GM19043 (cell line): ENCODE measurements around the gene ELMOD3.
"Not testable (repeated sequence)": the region's sequence is repeated elsewhere in the genome, so short reads cannot be mapped to it uniquely, and the experiment has no call there.

Experiments used
- ATAC-seq: cut with Tn5 transposase; IDR thresholded peaks from one replicate; pipeline ENCODE4 v1.9.1; 2021; ENCODE audit warnings: low read depth; ENCODE audit not compliant: unreplicated experiment

The ELMOD3 gene

DNA sequence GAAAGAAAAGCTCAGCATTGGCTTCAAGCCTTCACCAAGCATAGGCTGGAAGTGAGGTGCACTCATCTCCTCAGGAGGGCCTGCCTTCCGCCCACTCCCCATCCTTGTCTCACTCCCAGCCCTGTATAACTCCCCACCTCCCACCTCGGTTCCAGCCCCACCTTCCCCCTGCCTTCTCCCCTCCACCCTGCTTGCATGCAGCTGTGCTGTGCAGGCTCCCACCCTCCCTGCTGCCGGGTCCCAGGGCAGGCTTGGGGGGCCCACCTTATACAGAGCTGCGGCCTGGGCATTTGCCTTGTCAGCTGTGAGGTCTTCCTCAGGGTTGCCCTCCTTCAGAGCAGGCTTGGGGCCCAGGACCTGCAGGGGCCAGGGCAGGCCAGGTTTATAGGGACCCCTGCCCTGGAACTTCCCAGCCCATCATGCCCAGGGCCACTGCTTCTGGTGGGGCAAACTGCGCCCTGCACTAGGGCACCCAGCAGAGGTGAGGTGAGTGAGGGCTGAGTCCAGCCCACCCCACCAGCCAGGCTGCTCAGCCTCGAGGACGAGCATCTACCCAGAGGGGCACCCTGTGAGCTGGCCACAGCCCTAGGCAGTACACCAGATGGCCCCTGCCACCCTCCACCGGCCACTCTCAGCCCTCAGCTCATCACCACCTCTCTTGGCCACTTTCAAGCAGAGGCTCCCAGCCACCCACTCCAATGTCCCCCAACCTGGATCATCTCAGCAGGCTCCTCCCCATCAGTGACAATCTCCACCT lies 44.0 kb downstream of the ELMOD3 start:
- no peak for ATAC-seq

GRCh38 chr2:85399183-85399455 lies 44.5 kb downstream of the ELMOD3 start:
- ATAC-seq: no peak

- ATAC-seq: no peak
Observed at GRCh38 chr2:85400023-85400422, 45.5 kb downstream of the ELMOD3 start.

GRCh38 chr2:85400541-85401463 lies 46.2 kb downstream of the ELMOD3 start:
- no peak for ATAC-seq

DNA sequence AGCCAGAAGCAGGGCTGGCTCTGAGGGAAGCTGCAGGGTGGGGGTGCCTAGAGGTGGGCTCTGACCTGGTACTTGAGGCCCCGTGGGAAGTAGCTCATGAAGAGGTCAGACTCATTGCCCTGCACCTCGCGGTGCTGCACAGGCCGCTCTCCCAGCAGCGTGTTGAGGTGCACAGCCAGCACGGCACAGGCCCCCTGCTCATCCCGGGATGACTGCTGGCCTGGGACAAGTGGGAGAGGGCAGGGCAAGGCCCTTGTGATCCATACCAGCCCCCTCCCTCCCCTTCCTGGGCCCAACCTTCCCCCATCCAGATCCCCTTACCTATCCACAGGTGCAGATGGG lies 46.9 kb downstream of the ELMOD3 start:
- no peak for ATAC-seq

GRCh38 chr2:85401844-85402243 lies 47.3 kb downstream of the ELMOD3 start:
- no peak for ATAC-seq

DNA sequence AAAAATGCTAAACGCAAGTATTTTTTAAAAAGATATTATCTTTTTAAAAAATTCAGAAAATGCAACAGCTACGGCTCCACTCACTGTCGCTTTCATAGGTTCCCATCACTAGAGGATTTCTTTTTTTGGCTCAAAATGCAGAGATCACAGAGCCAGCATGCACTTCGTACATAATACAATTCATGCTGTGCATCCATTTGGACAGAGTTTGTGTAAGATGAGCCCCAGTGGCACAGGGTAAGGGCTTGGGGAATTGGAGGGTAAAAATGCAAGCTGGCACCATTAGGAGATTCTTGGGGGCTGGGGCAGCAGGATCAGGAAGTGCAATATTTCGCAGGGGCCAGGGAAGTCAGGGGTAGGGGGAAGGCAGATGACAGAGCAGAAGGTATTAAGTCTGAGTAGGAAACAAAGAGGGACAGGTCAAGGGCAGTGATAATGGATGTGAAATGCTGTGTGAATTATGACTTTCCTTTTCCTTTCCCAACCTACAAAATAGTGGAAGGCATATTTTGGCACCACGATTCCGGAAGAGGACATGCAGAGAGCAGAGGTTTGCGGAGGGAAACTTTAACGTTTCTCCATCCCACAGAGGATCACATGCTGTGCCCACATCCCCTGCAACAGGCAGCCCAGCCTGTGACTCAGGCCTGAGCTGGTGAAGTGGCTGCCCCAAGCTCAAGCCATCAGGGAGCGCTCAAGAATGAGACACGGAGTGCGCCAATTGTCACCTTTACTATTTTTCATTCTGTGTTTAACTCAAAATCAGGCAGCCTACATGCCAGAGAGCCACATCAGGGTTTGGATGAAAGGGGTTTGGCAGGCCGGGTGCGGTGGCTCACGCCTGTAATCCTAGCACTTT lies 50.9 kb downstream of the ELMOD3 start:
- no peak for ATAC-seq

GRCh38 chr2:85409845-85410583 lies 55.4 kb downstream of the ELMOD3 start, which contains the start of gene CAPG:
Gene CAPG, minus strand, starts transcription at chr2:85410366. Its CDS starts 8,221 bp downstream, at chr2:85402145.
- ATAC-seq: peak; percentile 69

GRCh38 chr2:85410584-85411404 lies 56.2 kb downstream of the ELMOD3 start:
- no peak for ATAC-seq

DNA sequence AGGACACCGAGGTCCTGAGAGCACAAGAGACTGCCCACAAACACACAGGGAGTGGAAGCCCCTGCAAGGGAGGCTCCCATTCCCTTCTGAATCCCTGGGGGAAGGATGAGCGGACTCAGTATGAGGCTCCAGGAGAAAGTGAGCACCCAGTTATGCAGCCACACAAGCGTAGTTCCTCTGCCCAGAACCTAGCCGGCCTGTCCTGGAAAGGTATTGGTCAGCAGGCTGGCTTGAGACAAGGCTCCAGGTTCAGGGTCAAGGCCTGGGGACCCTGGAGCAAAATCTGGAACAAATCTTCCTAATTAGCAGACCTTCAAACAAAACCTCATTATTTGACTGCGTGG lies 56.8 kb downstream of the ELMOD3 start:
- no peak for ATAC-seq

DNA sequence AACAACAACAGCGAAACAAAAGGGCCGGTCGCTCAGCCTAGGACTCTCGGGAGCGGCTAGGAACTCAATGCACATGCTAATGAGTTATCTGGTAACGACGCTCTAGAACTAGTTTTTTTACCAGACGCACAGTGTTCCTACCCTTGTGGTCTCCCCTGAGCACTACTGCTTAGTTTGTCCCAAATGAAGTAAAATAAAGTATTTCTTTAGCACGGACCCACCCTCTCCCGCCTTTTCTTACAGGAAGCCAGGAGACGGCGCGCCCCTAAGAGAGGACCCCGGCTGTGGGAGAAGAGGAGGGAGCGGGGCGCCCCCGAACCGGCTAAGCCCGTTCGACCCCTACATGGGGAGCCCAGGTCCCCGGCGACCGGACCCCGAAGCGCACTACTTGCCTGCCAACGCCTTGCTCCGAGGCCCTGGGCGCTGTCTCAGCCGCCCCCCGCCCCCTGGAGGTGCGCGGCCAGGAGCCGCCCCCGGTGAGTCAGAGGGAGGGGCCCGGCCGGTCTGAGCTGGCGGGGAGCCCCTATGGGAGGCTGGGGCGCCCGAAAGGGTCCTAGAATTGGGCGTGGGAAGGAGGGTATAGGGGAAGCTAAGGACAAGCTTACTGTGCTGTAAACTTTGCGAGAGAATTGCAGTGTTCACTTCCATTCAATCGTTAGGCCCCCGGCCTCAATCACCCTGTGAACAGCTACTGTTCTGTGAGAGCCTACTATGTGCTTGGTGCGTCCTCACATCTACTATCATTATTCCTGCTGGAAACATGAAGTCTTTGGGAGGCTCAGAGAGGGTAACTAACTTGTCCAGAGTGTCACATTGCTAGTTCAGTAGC lies 59.2 kb downstream of the ELMOD3 start:
- ATAC-seq: no peak

DNA sequence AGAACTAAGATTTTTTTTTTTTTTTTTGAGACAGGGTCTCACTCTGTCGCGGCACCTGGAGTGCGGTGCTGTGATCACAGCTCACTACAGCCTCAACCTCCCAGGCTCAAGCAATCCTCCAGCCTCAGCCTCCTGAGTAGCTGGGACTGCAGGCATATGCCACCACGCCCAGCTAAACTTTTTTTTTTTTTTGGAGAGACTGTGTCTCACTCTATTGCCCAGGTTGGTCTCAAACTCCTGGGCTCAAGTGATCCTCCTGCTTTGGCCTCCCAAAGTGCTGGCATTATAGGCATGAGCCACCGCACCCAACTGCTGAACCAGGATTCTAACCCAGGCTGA lies 59.8 kb downstream of the ELMOD3 start:
- ATAC-seq: not testable (repeated sequence)

GRCh38 chr2:85414761-85415553 lies 60.4 kb downstream of the ELMOD3 start:
- no peak for ATAC-seq

- no peak for ATAC-seq
Observed at GRCh38 chr2:85415980-85416650, 61.5 kb downstream of the ELMOD3 start.

DNA sequence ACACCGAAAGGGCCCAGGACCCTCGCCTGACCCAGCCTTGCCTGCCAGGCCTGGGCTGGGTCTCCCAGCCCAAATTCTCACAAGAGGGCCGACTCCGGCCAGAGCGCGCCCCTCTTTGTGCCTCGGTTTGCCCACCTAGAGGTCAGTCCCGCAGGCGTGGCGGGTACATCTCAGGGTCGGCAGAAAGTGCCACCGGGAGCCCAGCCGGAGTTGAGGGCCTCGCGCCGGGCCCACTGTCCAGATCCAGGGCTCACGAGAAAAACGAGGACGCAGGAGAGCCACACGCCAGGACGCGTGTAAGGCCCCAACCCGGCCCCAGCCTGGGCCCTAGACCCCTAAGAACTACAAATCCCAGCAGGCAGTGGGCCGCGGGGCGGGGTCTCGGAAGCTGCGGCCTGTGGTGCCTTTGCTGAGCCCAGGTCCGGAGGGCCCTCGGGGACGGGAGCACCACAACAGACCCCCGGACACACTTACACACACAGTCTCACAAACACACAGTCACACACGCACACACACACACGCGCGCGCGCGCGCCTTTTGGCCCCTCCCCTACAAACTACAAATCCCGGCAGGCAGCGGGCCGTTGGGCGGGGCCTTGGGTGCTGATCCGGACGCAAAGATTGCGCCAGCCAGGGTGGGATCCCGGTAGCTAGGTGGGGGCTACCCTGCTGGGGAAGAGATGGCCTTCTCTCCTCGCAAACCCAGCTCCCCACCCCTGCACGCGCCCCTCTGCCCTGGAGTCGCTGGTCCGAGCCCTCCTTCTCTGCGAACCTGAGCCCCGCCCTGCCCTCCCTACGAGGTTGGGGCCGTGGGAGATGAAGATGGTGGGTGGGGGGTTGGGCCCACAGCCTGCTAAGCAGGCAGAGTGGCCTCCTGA lies 63.8 kb downstream of the ELMOD3 start, which contains the start of gene SH2D6:
Gene SH2D6 (plus strand): TSS at position 583 of the 877 bp plus-strand sequence. CDS start 10,752 bp downstream, outside the sequence.
- peak; percentile 78 for ATAC-seq

GRCh38 chr2:85419009-85419675 lies 64.6 kb downstream of the ELMOD3 start:
- ATAC-seq: no peak
